K562 (cell line): Measurements from ENCODE around the gene ARL3. TPM values are rescaled to one million over a fixed set of nuclear protein-coding genes. Genes with fewer than 3 reads are reported as not detected.

Experiments
- CBFA2T3 ChIP-seq: fragments of 450-650 bp; IDR thresholded peaks from 2 replicates; pipeline ENCODE4 v1.6.1; 2017
- ETV5 ChIP-seq: sonication (generic); formaldehyde crosslinking; IDR thresholded peaks from 2 replicates; pipeline ENCODE4 v1.4.0; 2020; ENCODE audit warnings: low read depth, mild to moderate bottlenecking, missing genetic modification reagents
- GATAD2A ChIP-seq: fragments of 450-650 bp; IDR thresholded peaks from 2 replicates; pipeline ENCODE4 v1.6.1; 2017
- GTF2E2 ChIP-seq: fragments of 200-800 bp; sonication (Bioruptor generic); IDR thresholded peaks from 2 replicates; pipeline ENCODE4 v1.6.1; 2016; ENCODE audit warnings: missing genetic modification characterization, missing compliant biosample characterization
- JUND ChIP-seq, 2 experiments: IDR thresholded peaks; 2 replicates in 1 of 2; 3 replicates in 1 of 2; pipeline ENCODE4 v1.6.1; 2011; ENCODE audit warnings: borderline replicate concordance in 2 of 2, low read depth in 2 of 2, low read length in 2 of 2, improper control_type of control experiment in 1 of 2, missing biosample characterization in 1 of 2, missing genetic modification characterization in 1 of 2, missing genetic modification reagents in 1 of 2
- MTA3 ChIP-seq: fragments of 450-650 bp; formaldehyde crosslinking; IDR thresholded peaks from 2 replicates; pipeline ENCODE4 v1.6.1; 2017; ENCODE audit warnings: mild to moderate bottlenecking, borderline replicate concordance
- NFE2 ChIP-seq: IDR thresholded peaks from 2 replicates; pipeline ENCODE4 v1.6.1; 2014; ENCODE audit warnings: antibody characterized with exemption, low read depth
- NR2C2 ChIP-seq, 2 experiments: fragments of 200-800 bp in 1 of 2; sonication (Bioruptor generic) in 1 of 2; sonication (generic) in 1 of 2; formaldehyde crosslinking in 1 of 2; IDR thresholded peaks; 2 replicates each; pipeline versions ENCODE4 v1.6.1 to v1.8.0; 2016 to 2022; ENCODE audit warnings: mild to moderate bottlenecking in 1 of 2, missing compliant biosample characterization in 1 of 2, missing genetic modification characterization in 1 of 2, missing genetic modification reagents in 1 of 2
- PHF8 ChIP-seq: fragments of 200-600 bp; sonication (generic); IDR thresholded peaks from 2 replicates; pipeline ENCODE4 v1.6.1; 2012; ENCODE audit warnings: mixed run types, mild to moderate bottlenecking, inconsistent platforms, low read length, moderate library complexity, borderline replicate concordance
- SPI1 ChIP-seq: IDR thresholded peaks from 2 replicates; pipeline ENCODE4 v1.6.1; 2011; ENCODE audit warnings: low read depth, low read length, control low read depth, borderline replicate concordance
- TRIM24 ChIP-seq, 2 experiments: fragments of 450-650 bp; IDR thresholded peaks; 2 replicates each; pipeline ENCODE4 v1.6.1; 2016
- ZNF23 ChIP-seq: fragments of 250-450 bp; sonication (Bioruptor Pico); IDR thresholded peaks from 2 replicates; pipeline ENCODE4 v1.4.0; 2020; ENCODE audit warnings: mild to moderate bottlenecking
- ZNF780A ChIP-seq: fragments of 250-450 bp; sonication (Bioruptor Pico); IDR thresholded peaks from 2 replicates; pipeline ENCODE4 v1.5.0; 2021; ENCODE audit warnings: mild to moderate bottlenecking
- ZNF785 ChIP-seq: fragments of 250-450 bp; sonication (Bioruptor Pico); IDR thresholded peaks from 2 replicates; pipeline ENCODE4 v1.4.0; 2020; ENCODE audit warnings: mild to moderate bottlenecking
- polyA plus RNA-seq, 8 experiments: library from polyadenylated mRNA; depleted of rRNA in 4 of 8; stranded (reverse) in 5 of 8; unstranded in 3 of 8; fragments of >200 nt; fragmentation: Nextera tagmentation in 2 of 8; fragmentation: Illumina TruSeq in 1 of 8; extraction: Ambion mirVana in 2 of 8; extraction: Trizol in 1 of 8; gene quantifications; 2 replicates each; pipeline versions ENCODE4 v1.2.1 to v1.2.3, GENCODE V29; 2011 to 2014; ENCODE audit warnings: inconsistent platforms in 1 of 8, missing spikeins in 1 of 8
- total RNA-seq, 7 experiments: library from RNA; depleted of rRNA in 6 of 7; stranded (reverse); fragments of >200 nt in 6 of 7; fragmentation: Illumina TruSeq in 2 of 7; extraction: Trizol in 2 of 7; gene quantifications; 2 replicates each; pipeline versions ENCODE4 v1.2.1 to v1.2.3, GENCODE V29; 2011 to 2021; ENCODE audit warnings: low replicate concordance in 1 of 7
- TF ChIP-seq, protein P1 (sequence below): sonication (generic); formaldehyde crosslinking; IDR thresholded peaks from 2 replicates; pipeline ENCODE4 v1.8.1; 2023; ENCODE audit warnings: mild to moderate bottlenecking, missing genetic modification reagents
- TF ChIP-seq, protein P2 (sequence below): fragments of 450-650 bp; IDR thresholded peaks from 2 replicates; pipeline ENCODE4 v1.7.1; 2018; ENCODE audit warnings: mild to moderate bottlenecking, low read depth; ENCODE audit not compliant: partially characterized antibody
- TF ChIP-seq, protein P3 (sequence below): fragments of 450-650 bp; IDR thresholded peaks from 2 replicates; pipeline ENCODE4 v1.6.1; 2018; ENCODE audit not compliant: partially characterized antibody

ARL3 gene
- total and polyA plus RNA-seq, 9 of the 15 experiments (the other 6 are each of a cell fraction or from before 2014, with no cell fraction given), result 2.9 to 8.9 (median 4.8) TPM

DNA sequence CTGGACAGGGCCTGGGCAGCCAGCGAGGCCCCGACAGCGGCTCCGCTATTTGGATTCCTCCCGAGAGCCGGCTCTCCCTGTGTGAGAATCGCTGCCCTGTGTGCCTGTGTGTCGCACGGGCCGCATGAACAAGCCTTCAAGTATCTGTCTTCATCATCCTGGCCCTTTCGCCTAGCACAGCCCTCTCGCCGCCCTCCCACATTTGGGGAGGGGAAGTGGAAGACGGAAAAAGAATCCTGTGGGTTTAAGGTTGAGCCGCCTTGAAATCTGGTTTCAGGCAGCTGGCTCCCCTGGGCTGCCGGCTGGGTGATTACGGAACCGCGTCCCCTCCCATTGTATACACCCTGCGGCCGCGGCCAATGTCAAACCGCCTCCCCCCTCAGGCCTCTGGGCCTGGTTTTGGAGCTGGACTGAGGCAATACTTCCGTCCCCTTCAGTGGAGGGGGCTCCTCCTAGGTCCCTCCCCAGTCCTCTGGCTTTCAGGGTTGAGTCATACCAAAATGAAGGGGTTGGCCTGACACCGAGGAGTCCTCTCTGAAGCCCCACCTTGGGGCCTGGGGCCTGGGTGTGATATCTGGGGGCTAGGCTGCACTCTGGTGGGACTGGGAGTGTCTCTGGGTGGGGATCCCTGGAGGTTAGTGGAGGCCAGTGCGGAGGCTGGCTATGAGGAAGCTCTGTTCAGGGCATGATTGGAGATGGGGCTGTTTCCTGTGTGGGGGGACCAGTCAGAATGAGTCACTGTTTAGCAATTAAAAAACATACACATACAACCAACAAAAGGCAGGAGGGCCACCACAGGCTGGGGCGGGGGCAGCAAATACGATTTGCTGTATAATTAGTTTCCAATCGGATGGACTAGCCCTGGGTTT is 68.2 kb downstream of the ARL3 start (continued):
- TF ChIP-seq, protein P1, sequence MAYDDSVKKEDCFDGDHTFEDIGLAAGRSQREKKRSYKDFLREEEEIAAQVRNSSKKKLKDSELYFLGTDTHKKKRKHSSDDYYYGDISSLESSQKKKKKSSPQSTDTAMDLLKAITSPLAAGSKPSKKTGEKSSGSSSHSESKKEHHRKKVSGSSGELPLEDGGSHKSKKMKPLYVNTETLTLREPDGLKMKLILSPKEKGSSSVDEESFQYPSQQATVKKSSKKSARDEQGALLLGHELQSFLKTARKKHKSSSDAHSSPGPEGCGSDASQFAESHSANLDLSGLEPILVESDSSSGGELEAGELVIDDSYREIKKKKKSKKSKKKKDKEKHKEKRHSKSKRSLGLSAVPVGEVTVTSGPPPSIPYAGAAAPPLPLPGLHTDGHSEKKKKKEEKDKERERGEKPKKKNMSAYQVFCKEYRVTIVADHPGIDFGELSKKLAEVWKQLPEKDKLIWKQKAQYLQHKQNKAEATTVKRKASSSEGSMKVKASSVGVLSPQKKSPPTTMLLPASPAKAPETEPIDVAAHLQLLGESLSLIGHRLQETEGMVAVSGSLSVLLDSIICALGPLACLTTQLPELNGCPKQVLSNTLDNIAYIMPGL, result no peak
- TF ChIP-seq NR2C2 (CRISPR knock-in tag; IDR thresholded peaks at IDR 0.05), result no peak
- peak; percentile 42; the same call in 1 of the 2 replicates for TF ChIP-seq NR2C2 (tag; IDR thresholded peaks at IDR 0.05)
- peak; percentile 64 for TF ChIP-seq CBFA2T3
- TF ChIP-seq ZNF23 (CRISPR knock-in tag), result no peak
- TF ChIP-seq, protein P2, sequence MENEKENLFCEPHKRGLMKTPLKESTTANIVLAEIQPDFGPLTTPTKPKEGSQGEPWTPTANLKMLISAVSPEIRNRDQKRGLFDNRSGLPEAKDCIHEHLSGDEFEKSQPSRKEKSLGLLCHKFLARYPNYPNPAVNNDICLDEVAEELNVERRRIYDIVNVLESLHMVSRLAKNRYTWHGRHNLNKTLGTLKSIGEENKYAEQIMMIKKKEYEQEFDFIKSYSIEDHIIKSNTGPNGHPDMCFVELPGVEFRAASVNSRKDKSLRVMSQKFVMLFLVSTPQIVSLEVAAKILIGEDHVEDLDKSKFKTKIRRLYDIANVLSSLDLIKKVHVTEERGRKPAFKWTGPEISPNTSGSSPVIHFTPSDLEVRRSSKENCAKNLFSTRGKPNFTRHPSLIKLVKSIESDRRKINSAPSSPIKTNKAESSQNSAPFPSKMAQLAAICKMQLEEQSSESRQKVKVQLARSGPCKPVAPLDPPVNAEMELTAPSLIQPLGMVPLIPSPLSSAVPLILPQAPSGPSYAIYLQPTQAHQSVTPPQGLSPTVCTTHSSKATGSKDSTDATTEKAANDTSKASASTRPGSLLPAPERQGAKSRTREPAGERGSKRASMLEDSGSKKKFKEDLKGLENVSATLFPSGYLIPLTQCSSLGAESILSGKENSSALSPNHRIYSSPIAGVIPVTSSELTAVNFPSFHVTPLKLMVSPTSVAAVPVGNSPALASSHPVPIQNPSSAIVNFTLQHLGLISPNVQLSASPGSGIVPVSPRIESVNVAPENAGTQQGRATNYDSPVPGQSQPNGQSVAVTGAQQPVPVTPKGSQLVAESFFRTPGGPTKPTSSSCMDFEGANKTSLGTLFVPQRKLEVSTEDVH, result no peak
- TF ChIP-seq ZNF785, result no peak
- peak in 1 of 2 experiments; percentile 37; a peak in 1 of 4 replicates for TF ChIP-seq TRIM24 (IDR thresholded peaks at IDR 0.05)
- TF ChIP-seq, protein P3, sequence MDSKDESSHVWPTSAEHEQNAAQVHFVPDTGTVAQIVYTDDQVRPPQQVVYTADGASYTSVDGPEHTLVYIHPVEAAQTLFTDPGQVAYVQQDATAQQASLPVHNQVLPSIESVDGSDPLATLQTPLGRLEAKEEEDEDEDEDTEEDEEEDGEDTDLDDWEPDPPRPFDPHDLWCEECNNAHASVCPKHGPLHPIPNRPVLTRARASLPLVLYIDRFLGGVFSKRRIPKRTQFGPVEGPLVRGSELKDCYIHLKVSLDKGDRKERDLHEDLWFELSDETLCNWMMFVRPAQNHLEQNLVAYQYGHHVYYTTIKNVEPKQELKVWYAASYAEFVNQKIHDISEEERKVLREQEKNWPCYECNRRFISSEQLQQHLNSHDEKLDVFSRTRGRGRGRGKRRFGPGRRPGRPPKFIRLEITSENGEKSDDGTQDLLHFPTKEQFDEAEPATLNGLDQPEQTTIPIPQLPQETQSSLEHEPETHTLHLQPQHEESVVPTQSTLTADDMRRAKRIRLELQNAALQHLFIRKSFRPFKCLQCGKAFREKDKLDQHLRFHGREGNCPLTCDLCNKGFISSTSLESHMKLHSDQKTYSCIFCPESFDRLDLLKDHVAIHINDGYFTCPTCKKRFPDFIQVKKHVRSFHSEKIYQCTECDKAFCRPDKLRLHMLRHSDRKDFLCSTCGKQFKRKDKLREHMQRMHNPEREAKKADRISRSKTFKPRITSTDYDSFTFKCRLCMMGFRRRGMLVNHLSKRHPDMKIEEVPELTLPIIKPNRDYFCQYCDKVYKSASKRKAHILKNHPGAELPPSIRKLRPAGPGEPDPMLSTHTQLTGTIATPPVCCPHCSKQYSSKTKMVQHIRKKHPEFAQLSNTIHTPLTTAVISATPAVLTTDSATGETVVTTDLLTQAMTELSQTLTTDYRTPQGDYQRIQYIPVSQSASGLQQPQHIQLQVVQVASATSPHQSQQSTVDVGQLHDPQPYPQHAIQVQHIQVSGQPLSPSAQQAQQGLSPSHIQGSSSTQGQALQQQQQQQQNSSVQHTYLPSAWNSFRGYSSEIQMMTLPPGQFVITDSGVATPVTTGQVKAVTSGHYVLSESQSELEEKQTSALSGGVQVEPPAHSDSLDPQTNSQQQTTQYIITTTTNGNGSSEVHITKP, result peak; percentile 62
- TF ChIP-seq PHF8, result peak; percentile 55
- TF ChIP-seq SPI1, result peak; percentile 90
- peak; percentile 38; the same call in 1 of the 2 replicates for TF ChIP-seq ETV5
- peak; percentile 23; the same call in 1 of the 2 replicates for TF ChIP-seq GATAD2A
- TF ChIP-seq NFE2, result 0 out of 2 replicates have a peak, but pooled peaks have one; percentile 4
- 0 out of 2 replicates have a peak, but pooled peaks have one; percentile 20 for TF ChIP-seq MTA3
- TF ChIP-seq ZNF780A (CRISPR knock-in tag), result no peak
- peak; percentile 89 for TF ChIP-seq JUND (IDR thresholded peaks at IDR 0.05; ENCODE audit: borderline replicate concordance, low read depth, low read length)
- peak; percentile 59; the same call in 1 of the 3 replicates for TF ChIP-seq JUND (tag; IDR thresholded peaks at IDR 0.05; ENCODE audit: borderline replicate concordance, low read depth, low read length)
- TF ChIP-seq GTF2E2 (tag), result peak; percentile 76; the same call in 1 of the 2 replicates
